Erythroblast (primary cell): ENCODE measurements around the gene SEPTIN5.
"Not testable (repeated sequence)": the region's sequence is repeated elsewhere in the genome, so short reads cannot be mapped to it uniquely, and the experiment has no call there.

Experiments used
- DNase-seq, 2 experiments: peaks; one replicate each; lab custom pipeline; 2025; lab: John Stamatoyannopoulos, UW
- GATA1 ChIP-seq: IDR thresholded peaks from 2 replicates; pipeline ENCODE4 v1.6.1; 2011; ENCODE audit warnings: low read depth, mild to moderate bottlenecking, control low read depth, low read length, moderate library complexity
- POLR2A ChIP-seq: IDR thresholded peaks from 2 replicates; pipeline ENCODE4 v1.6.1; 2011; ENCODE audit warnings: mild to moderate bottlenecking, low read length

SEPTIN5 gene

DNA sequence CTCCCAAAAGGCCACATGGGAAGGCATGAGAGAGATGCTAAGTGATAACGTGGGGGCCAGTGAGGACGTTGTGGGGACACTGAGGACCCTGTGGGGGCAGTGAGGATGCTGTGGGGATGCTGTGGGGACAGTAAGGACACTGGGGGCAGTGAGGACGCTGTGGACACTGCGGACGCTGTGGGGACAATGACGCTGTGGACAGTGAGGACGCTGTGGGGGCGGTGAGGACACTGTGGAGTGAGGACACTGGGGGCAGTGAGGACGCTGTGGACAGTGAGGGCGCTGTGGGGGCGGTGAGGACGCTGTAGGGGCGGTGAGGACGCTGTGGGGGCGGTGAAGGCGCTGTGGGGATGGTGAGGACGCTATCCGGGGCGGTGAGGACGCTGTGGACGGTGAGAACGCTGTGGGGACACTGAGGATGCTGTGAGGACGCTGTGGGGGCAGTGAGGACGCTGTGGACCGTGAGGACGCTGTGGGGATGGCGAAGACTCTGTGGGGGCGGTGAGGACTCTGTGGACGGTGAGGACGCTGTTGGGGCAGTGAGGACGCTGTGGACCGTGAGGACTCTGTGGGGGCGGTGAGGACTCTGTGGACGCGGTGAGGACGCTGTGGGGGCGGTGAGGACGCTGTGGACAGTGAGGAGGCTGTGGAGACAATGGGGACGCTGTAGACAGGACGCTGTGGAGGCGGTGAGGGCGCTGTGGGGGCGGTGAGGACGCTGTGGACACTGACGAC, 10.8 kb downstream of the SEPTIN5 start:
- DNase-seq, result no peak
- TF ChIP-seq GATA1, result no peak
- no peak for TF ChIP-seq POLR2A

DNA sequence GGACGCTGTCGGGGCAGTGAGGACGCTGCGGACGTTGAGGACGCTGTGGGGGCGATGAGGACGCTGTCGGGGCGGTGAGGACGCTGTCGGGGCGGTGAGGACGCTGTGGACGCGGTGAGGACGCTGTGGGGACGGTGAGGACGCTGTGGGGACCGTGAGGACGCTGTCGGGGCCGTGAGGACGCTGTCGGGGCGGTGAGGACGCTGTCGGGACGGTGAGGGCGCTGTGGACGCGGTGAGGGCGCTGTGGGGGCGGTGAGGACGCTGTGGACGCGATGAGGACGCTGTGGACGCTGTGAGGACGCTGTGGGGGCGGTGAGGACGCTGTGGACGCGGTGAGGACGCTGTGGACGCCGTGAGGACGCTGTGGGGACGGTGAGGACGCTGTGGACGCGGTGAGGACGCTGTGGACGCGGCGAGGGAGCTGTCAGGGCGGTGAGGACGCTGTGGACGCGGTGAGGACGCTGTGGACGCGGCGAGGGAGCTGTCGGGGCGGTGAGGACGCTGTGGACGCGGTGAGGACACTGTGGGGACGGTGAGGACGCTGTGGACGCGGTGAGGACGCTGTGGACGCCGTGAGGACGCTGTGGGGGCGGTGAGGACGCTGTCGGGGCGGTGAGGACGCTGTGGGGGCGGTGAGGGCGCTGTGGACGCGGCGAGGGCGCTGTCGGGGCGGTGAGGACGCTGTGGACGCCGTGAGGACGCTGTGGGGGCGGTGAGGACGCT, 11.9 kb downstream of the SEPTIN5 start:
- not testable (repeated sequence) for DNase-seq

DNA sequence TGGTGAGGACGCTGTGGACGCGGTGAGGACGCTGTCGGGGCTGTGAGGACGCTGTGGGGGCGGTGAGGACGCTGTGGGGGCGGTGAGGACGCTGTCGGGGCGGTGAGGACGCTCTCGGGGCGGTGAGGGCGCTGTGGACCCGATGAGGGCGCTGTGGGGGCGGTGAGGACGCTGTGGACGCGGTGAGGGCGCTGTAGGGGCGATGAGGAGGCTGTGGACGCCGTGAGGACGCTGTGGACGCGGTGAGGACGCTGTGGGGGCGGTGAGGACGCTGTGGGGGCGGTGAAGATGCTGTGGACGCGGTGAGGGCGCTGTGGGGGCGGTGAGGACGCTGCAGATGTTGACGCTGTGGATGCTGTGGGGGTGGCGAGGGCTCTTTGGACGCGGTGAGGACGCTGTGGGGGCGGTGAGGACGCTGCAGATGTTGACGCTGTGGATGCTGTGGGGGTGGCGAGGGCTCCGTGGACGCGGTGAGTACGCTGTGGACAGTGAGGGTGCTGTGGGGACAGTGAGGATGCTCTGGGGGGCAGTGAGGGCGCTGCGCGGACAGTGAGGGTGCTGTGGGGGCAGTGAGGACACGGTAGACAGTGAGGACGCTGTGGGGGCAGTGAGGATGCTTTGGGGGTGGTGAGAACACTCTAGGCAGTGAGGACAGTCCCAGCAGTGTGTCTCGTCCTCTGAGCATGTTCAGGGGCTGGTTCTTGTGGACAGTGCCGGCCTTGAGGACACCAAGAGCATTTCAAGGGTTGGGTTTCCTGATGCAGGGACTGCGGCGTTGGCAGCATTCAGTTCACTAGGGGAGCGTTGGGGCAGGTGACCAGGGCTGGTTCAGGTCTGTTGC, 13.2 kb downstream of the SEPTIN5 start:
- DNase-seq, result no peak
- TF ChIP-seq GATA1 (no peak), POLR2A (no peak)

DNA sequence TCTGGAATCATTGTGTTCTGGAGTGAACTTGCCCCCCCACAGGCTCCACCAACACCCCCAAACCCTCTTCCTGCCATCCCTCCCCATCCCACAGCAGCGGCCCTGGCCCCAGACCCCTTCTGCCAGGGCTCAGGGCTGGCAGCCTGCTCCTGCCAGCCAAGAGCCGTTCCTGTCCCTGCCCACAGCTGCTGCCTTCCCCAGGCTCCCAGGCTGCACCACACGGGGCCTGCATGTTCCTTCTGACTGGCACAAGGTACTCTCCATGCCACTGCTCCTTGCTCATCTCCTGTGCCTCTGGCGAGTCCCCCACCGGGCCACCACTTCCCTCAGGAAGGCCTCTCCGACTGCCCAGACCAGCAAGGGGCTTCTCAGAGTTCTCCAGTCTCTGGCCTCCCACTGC, 14.0 kb downstream of the SEPTIN5 start:
- no peak for DNase-seq
- TF ChIP-seq GATA1, result no peak
- TF ChIP-seq POLR2A, result no peak

GRCh38 chr22:19728836-19729235, 14.5 kb downstream of the SEPTIN5 start:
- DNase-seq, result no peak
- TF ChIP-seq POLR2A, result no peak
- TF ChIP-seq GATA1, result no peak

DNA sequence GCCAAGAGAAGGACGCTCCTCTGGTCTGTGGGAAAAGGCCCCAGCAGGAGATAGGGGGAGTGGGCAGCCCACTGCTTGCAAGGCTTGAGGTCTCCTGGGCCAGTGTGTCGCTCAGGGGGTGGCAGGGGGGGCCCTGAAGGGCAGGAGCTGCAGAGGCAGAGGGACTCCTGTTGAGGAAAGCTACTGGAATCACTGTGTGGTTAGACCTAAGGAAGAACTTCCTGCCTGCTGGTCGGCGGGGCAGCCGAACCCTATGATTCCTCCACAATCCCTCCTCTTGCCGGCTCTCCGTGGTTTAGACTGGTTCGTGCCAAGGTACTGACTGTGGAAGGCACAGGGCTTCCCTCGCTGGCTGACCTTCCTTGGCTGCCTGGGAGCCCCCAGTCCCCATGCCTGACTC, 15.2 kb downstream of the SEPTIN5 start:
- no peak for TF ChIP-seq GATA1
- no peak for TF ChIP-seq POLR2A
- no peak for DNase-seq

DNA sequence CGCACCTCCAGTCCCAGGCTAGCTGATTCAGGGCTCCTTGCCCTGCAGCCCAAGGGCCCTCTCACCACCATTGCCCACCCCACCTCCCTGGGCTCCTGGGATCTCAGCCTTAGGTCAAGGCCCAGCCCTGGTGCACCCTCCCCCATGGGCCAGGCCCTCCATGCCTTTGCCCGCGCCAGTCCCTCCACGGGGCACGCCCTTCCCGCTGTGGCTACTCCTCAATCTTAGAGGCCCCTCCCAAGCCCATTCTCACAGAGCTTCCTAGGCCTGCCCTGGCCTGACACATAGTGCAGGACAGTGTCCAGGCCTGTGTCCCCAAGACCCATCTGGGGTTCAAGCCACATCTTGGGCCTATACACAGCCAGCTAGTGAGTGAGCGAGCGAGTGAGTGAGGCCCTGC, 15.9 kb downstream of the SEPTIN5 start:
- DNase-seq, result no peak
- TF ChIP-seq GATA1 (no peak), POLR2A (no peak)

GRCh38 chr22:19730655-19731360, 16.5 kb downstream of the SEPTIN5 start:
- peak; percentile 72 to 87 for DNase-seq
- no peak for TF ChIP-seq GATA1
- TF ChIP-seq POLR2A, result no peak

- DNase-seq, result no peak
- no peak for TF ChIP-seq GATA1
- TF ChIP-seq POLR2A, result no peak
These were observed 17.2 kb downstream of the SEPTIN5 start for GRCh38 chr22:19731361-19732135.

GRCh38 chr22:19732403-19733113, 18.3 kb downstream of the SEPTIN5 start:
- TF ChIP-seq GATA1 (no peak), POLR2A (no peak)
- DNase-seq, result no peak

DNA sequence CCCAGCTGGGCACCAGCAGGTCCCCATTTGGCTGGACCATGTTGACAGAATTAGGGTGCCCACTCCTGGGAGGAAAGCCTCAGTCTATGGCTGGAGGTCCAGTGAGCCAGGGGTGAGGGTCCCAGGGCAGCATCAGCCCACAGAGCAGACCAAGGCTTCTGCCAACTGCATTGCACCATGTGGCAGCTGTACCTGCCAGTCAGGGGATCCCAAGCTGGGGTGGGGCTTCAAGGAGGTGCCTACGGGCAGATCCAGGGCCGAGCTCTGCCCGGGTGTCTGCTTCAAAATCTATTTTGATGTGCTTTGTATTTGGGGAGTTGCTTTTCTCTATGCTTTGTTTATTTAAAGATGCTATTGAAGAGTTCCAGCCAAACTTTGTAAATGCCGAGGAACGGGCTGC, 19.5 kb downstream of the SEPTIN5 start:
- DNase-seq, result no peak
- TF ChIP-seq POLR2A, result no peak
- no peak for TF ChIP-seq GATA1

DNA sequence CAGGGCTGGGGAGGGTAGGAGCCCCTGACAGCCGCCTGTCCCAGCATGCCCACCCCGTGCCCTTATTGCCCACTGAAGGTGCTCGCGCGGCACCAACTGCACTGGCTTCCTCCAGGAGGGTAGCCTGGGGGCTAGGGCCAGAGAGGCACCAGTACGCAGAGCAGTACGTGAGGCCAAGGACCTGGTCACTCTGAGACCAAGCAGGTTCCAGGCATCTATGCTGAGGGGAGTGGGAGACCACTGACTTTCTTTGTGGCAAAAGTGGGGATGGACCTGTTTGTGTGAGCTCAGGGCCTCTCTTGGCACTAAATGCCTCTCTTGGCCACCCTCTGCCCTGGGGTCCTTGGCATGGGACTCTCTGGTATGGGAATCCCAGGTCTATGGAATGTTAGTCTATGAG, 19.9 kb downstream of the SEPTIN5 start:
- DNase-seq, result no peak
- no peak for TF ChIP-seq POLR2A
